HFF-Myc (cell line): ENCODE measurements around the gene CCL22.

ENCODE experiments used
- DNase-seq: peaks from one replicate; pipeline ENCODE4 v3.0.0-alpha.2; 2011; ENCODE audit warnings: low read depth; ENCODE audit errors: extremely low read depth
- H3K4me3 ChIP-seq: replicated peaks from 2 replicates; pipeline ENCODE4 v1.5.1; 2011; ENCODE audit warnings: low read depth, mild to moderate bottlenecking, control low read depth, low read length
- CTCF ChIP-seq: IDR thresholded peaks from 2 replicates; pipeline ENCODE4 v1.5.1; 2012; ENCODE audit warnings: mild to moderate bottlenecking, low read depth, low read length, control low read depth; ENCODE audit errors: missing control alignments

The CCL22 gene

DNA sequence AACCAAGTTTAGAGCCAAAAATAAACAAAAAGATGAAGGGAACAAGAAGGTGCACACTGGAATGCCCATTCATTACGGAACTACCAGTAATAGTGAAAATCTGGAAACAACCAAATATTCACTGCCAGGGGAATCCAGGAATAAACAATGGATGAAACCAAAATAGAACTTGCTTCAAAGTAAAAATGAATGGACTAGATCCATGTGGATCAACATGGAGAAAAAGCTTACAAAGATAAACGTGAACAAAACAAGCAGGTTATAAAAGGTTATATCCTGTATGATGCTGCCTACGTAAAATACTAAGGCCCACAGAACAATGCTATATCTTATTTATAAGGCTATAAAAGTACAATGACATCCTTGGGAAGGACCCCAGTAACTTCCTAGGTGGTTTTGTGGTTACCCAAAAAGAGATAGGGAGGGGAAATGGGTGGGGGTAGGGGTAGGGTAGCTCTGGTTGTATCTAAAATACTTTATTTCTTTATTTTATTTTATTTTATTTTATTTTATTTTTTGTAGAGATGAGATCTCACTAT is 12.8 kb upstream of the CCL22 start:
- DNase-seq = no peak
- H3K4me3 ChIP-seq = no peak overlapping the region
- no peak for TF ChIP-seq CTCF

DNA sequence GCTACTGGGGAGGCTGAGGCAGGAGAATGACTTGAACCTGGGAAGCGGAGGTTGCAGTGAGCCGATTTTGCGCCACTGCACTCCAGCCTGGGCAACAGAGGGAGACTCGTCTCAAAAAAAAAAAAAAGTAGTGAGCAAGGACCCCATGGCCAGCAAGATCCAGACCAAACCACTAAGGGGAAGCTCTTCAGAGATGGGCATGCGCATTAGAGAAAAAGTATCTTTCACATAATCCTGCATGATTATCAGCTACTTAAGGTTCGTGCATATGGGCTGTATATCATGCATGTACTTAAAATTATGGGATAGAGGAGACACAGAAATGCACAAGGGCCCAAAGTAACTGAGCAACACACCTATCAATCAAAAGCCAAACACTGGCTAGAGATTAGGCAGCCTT is 10.7 kb upstream of the CCL22 start:
- H3K4me3 ChIP-seq = no peak overlapping the region
- no peak for TF ChIP-seq CTCF
- DNase-seq = no peak

GRCh38 chr16:57348327-57348726 is 10.3 kb upstream of the CCL22 start:
- no peak for TF ChIP-seq CTCF
- DNase-seq = no peak
- no peak overlapping the region for H3K4me3 ChIP-seq

DNA sequence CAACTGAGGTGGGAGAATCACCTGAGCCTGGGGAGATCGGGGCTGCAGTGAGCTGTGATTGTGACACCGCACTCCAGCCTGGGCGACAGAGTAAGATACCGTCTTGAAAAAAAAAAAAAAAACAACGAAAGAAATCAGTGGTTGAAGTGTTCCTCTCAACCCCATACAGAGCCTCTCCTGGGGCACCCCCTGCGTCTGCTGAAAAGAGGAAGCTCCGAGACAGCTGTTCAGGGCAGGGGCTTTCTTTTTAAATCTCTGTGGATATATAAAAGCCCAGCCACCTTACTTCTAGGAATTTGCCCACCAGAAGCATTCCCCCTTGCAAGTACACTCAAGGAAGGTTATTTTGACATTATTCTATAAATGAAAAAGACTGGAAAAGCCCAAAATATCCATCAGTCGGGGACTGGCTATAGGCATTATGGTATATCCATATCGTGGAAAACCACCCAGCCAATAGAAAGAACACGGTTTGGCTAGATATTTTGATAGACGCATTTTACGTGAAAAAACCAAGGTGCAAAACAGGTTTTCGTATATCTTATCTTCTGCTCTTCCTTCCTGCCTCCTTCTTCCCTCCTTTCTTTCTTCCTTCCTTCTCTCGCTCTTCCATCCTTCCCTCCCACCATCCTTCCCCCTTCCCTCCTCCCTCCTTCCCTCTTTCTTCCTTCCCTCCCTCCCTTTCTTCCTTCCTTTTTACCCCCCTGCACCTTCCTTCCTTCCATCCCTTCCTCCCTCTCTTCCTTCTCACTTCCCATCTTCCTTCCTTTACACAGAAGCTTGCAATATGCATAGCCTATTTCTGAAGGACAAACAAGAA is 9.2 kb upstream of the CCL22 start:
- no peak for DNase-seq
- H3K4me3 ChIP-seq = no peak overlapping the region
- no peak for TF ChIP-seq CTCF

DNA sequence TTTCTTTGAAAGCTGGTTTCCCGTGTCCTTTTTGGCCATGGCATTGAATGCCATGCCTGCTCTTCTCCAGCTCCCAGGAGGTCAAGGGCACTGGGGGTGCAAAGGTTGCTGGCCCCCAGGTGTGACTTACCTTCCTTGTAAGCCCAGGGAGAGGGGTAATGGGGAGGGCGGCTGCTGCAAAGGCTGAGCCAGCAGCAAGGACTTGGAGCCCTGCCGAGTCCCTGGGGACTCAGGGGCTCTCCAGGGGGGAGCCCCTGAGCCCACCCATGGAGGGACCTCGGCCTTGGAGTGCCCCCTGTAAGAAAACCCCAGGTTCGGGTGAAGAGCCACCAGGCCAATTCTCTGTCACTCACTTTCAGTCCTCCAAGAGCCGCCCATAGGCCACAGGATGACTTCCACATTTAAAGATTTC is 5.9 kb upstream of the CCL22 start:
- no peak for TF ChIP-seq CTCF
- no peak overlapping the region for H3K4me3 ChIP-seq
- DNase-seq = no peak

GRCh38 chr16:57354311-57354710 is 4.3 kb upstream of the CCL22 start:
- no peak overlapping the region for H3K4me3 ChIP-seq
- DNase-seq = no peak
- no peak for TF ChIP-seq CTCF
